MV-4-11 (cell line): ENCODE results near the gene MAP1S.
A peak's percentile ranks its signal among the peaks of the same experiment; 100 is the strongest.

ENCODE experiments used
- DNase-seq: peaks from one replicate; lab custom pipeline; 2025; lab: John Stamatoyannopoulos, UW

MAP1S gene

GRCh38 chr19:17688853-17689595 lies 30.3 kb upstream of the MAP1S start:
- DNase-seq, result no peak

DNA sequence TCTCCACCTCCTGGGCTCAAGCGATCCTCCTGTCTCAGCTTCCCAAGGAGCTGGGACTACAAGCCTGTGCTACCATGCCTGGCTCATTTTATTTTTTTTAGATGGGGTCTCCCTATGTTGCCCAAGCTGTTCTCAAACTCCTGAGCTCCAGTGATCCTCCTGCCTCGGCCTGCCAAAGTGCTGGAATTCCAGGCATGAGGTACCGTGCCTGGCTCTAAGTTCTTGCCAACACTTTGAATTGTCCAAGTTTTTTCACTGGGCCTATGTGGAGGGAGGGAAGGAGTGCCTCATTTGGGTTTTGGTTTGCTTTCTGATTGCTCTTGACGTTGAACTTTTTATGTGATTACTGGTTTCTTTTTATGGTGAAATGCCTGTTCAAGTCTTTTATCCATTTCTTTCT lies 26.7 kb upstream of the MAP1S start:
- DNase-seq, result no peak

- DNase-seq, result no peak
Measured at GRCh38 chr19:17695198-17695597, 24.1 kb upstream of the MAP1S start.

DNA sequence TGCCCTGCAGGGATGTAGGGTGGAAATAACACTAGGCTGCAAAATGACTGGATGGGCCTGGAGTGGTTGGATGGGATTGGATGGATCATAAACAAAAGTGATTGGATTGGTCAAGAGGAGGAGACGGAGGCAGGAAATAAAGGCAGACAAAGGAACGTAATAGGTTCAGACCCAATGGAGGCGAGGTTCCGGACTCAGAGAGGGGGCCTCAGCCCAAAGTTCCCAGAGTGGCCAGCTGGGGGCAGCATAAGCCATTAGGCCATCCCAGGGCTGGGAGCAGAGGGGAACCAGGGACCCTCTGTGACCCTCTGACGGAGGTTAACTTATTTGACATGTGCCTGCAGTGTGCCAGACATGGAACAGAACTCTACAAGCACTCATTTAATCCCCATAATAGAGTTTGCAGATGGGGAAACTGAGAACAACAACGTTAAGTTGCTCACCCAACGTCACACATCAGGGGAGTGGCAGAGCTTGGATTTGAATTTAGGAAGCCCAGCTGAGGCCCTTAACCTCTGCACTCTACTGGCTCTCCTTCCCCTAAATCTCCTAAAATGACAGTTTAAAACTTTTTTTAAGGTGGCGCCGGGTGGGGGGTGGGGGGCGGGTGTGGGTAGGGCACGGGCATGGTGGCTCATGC lies 15.3 kb upstream of the MAP1S start:
- peak; percentile 23 for DNase-seq

GRCh38 chr19:17706750-17707181 lies 12.5 kb upstream of the MAP1S start:
- no peak for DNase-seq

GRCh38 chr19:17711851-17712250 lies 7.4 kb upstream of the MAP1S start:
- no peak for DNase-seq

DNA sequence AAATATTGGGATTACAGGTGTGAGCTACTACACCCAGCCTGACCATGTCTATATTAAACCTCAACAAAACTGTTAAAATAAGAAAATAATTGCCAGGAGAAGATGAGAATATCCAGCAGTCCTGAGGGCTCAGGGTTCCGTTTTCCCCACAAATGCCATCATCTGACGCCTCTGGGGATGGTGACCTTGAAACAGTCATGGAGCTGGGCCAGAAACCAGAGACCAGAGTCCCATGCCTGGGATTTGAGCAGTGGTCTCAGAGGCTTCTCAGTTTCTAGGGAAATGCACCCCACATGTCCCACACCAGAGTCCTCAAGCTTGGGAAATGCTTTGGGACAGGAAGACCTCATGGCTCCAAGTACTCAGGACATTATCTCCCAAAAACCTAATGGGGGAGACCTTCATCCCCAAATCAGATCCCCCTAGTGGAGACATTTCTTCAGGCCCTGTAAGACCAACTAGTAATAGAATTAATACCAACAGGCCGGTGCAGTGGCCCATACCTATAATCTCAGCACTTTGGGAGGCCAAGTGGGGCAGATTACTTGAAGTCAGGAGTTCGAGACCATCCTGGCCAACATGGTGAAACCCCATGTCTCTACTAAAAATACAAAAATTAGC lies 2.9 kb upstream of the MAP1S start:
- no peak for DNase-seq

DNA sequence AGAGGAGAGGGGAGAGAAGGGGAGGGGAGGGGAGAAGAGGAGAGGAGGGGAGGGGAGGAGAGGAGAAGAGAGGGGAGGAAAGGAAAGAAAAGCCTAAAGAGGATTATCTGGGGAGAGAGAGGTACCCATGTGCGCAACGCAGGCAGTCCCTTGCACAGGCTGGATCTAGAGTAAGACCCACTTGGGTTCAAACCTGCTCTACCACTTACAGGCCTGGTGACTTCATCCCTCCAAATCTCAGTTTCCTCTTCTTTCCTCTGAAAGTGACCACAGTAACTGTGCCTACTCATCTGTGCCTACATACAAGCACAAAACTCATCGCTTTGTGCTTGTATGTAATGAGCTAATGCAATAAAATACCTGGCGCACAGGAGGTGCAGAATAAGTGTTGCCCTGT lies 732 bp upstream of the MAP1S start:
- DNase-seq, result no peak

- DNase-seq, result no peak
Measured at GRCh38 chr19:17719730-17720400, 585 bp downstream of the MAP1S start.

DNA sequence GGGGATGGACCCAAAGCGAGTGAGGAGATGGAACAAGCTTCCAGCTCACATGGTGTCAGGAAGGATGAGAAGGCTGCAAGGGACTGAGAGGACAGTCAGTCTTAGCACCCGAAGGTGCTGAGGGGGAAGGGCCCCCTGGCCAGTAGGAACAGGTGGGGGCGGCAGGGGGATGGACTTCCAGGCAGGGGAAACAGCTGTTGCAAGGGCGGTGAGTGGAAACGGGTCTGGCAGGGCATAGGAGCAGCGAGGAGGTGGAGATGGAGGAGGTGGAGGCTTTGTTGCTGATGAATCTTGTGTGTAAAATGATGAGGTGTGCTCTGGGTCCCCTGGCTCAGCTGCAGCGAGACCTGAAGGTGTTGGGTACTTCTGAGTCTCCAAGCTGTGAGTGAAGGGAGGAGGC lies 1.2 kb downstream of the MAP1S start:
- DNase-seq, result no peak

DNA sequence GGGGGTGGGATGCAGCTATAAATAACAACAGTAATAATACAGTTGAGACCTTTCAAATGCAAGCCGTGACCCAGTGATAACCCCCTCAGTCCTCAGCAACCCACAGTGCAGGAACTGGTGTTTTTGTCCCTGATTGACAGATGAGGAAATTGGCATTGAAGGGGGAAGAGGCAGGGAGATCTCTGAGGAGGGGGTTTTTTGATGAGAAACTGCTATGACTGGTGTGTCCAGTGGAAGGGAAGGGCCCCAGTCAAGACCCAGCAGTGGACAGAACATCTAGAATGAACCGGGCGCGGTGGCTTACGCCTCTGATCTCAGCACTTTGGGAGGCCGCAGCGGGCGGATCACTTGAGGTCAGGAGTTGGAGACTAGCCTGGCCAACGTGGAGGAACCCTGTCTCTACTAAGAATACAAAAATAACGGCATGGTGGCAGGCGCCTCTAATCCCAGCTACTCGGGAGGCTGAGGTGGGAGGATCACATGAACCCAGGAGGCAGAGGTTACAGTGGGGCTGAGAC lies 1.9 kb downstream of the MAP1S start:
- peak; percentile 43 for DNase-seq

DNA sequence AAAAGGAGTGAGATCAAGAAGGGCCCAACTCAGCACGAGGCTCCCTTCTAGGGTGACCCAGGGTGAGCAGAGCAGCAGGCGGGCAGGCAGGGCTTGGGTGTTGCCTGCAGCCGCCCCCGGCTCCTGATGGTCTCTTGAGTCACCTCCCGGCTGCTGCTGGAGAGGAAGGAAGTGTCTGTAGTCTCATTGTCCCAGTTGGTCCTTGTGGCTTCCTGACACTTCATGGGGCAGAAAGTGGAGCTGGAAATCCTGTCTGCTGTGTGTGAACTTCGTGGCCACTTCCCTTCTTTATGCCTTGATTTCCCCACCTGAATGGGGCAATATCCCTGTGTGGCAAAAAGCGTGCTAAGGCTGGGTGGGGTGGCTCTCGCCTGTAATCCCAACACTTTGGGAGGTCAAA lies 2.5 kb downstream of the MAP1S start:
- peak; percentile 93 for DNase-seq

DNA sequence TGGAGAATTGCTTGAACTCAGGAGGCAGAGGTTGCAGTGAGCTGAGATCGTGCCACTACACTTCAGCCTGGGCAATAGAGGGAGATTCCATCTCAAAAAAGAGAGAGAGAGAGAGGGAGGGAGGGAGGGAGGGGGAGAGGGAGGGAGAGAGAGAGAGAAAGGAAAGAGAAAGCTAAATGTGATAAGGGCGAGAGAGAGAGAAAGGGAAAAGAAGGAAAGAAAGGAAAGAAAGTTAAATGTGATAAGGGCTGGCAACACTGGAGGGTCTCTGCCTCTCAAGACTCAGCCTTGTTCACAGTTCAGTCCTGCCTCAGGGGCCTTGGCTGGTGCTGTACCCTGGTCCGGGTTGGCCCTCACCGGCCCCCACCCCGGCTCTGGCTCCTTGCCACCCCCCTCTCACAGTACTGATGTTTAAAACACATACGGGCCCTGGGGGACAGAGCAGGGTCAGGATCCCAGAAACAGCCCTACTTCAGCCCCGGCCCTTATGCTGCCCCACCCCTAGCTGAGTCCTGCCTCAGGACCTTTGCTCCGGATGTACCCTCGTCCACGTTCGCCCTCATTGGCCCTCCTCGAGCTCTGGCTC lies 3.5 kb downstream of the MAP1S start:
- no peak for DNase-seq

- DNase-seq, result no peak
Measured at GRCh38 chr19:17724655-17725054, 5.4 kb downstream of the MAP1S start.

GRCh38 chr19:17725422-17726078 lies 6.3 kb downstream of the MAP1S start:
- no peak for DNase-seq

GRCh38 chr19:17726136-17726741 lies 7.0 kb downstream of the MAP1S start:
- DNase-seq, result no peak

GRCh38 chr19:17726964-17727773 lies 7.9 kb downstream of the MAP1S start:
- DNase-seq, result no peak

DNA sequence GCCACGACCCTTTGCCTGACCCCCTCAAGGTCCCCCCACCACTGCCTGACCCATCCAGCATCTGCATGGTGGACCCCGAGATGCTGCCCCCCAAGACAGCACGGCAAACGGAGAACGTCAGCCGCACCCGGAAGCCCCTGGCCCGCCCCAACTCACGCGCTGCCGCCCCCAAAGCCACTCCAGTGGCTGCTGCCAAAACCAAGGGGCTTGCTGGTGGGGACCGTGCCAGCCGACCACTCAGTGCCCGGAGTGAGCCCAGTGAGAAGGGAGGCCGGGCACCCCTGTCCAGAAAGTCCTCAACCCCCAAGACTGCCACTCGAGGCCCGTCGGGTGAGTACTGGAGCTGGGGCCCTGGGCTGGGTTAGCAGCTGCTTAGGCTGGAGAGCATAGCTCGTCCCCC lies 8.6 kb downstream of the MAP1S start:
- no peak for DNase-seq

- DNase-seq, result no peak
Measured at GRCh38 chr19:17733127-17733526, 13.8 kb downstream of the MAP1S start.

- DNase-seq, result no peak
Measured at GRCh38 chr19:17734146-17734545, 14.9 kb downstream of the MAP1S start.
